Measurements from ENCODE around the gene ADGRV1. TPM values are rescaled to one million over a fixed set of nuclear protein-coding genes. Genes with fewer than 3 reads are reported as not detected.

Gene ADGRV1
- total RNA-seq, 2 donors from 2014 or later = 0.44 to 0.52 TPM

DNA sequence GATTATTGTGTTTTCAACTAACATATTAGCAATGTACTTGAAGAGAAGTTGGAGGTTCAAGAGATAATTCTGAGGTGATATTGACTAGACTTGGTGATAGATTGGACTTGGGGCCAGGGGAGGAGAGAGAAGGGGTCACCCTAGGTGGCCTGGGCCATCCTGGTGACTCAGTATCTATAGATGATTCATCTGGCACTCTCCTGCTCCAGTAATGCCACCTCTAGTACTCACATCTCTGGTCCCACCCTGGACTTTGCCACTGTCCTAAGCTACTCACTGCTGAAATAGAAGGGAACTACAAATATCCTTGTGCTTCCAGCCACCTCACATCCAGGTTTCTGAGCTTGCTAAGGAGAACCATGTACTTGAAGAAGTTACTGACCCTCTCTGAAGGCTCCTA is 574.6 kb downstream of the ADGRV1 start:
- Mint-ChIP-seq H3K27me3 (peaks cover 18% of the 10 kb centered on the region), H3K4me1 (no peaks in the 10 kb centered on the region), H3K36me3 (ENCODE audit: low read depth) (peaks cover 5% of the 10 kb centered on the region), H3K27ac (no peak overlapping the region), H3K4me3 (no peak overlapping the region)
- ATAC-seq = no peak
- H3K9me3 ChIP-seq (ENCODE audit: control insufficient read depth, low read length, poor library complexity, severe bottlenecking) = no peaks in the 10 kb centered on the region
- DNase-seq = no peak

DNA sequence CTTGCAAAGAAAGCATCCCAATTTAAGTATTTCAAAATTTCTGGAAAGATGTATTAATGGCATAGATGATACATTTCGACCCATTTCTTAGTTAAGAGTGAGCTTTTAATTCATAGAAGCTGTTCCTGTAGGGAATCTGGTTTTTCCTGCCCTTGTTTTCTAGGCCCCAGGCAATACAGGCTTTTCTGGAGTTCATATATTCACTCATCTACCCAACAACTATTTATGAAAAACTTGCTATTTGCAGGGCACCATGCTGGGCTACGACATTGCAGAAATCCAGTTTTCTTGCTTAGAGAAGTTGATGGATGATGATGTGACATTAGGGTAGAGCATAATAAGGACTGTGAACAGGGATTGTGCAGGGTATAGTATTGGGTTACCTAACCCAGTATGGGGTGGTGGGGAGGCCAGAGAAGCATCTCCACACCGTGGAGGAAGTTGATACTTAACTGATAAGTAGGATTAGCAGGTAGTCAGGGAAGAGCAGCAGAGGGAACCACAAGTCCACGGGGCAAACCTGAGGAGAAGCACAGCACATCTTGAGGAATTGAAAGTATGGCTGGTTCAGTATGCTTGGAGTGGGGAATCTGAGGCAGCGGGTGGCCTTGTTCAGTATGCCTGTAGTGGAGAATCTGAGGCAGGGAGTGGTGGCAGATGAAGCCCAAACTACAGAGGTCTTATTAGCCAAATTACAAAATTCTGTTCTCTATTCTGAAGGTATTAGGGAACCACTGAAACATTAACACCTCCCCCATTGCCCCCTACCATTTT is 577.1 kb downstream of the ADGRV1 start:
- Mint-ChIP-seq H3K4me1 (no peaks in the 10 kb centered on the region), H3K27me3 (peaks cover 25% of the 10 kb centered on the region), H3K27ac (no peak overlapping the region), H3K4me3 (no peak overlapping the region), H3K36me3 (ENCODE audit: low read depth) (peaks cover 5% of the 10 kb centered on the region)
- DNase-seq (no peak), ATAC-seq (no peak)
- H3K9me3 ChIP-seq (ENCODE audit: control insufficient read depth, low read length, poor library complexity, severe bottlenecking) = no peaks in the 10 kb centered on the region

DNA sequence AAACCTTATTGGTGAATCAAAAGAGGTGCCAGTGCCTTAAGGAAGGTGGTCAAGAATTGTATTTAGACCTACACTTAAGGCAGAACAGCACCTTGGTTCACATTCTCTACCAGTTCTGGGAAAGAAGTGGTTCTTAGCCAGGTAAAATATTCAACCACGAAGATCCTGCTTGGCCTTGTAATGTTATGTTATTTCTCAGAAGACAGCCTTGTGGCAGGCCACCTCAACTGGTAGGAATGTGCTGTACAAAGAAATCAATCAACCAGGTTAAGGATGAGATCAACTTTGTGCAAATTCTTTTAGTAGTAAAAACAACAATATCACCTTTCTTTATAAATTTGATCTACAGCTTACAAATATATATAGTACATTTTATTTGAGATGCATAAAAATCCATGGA is 577.7 kb downstream of the ADGRV1 start:
- H3K27ac Mint-ChIP-seq = no peak overlapping the region
- no peak overlapping the region for H3K4me3 Mint-ChIP-seq
- ATAC-seq = no peak
- H3K4me1 Mint-ChIP-seq = no peaks in the 10 kb centered on the region
- H3K9me3 ChIP-seq (ENCODE audit: control insufficient read depth, low read length, poor library complexity, severe bottlenecking) = no peaks in the 10 kb centered on the region
- peaks cover 5% of the 10 kb centered on the region for H3K36me3 Mint-ChIP-seq (ENCODE audit: low read depth)
- H3K27me3 Mint-ChIP-seq = peaks cover 25% of the 10 kb centered on the region
- DNase-seq = no peak

DNA sequence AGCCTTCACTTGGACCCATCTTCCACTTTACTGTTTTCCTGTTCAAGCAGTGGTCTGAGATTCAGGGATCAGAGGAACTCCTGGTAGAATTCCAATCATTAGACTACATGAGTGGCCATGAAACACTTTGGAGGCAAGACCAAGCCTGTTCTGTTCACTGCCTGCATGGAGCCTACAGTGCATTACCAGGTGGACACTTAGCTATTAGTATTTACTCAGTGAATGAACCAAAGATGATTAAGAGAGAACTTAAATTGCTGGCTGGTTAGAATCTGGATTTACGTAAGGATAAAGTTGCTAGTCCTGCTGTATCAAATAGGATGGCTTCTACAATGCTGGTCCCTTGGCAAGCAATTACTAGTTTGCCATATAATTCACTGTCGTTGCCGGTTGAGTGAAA is 579.0 kb downstream of the ADGRV1 start:
- H3K4me1 Mint-ChIP-seq = no peaks in the 10 kb centered on the region

DNA sequence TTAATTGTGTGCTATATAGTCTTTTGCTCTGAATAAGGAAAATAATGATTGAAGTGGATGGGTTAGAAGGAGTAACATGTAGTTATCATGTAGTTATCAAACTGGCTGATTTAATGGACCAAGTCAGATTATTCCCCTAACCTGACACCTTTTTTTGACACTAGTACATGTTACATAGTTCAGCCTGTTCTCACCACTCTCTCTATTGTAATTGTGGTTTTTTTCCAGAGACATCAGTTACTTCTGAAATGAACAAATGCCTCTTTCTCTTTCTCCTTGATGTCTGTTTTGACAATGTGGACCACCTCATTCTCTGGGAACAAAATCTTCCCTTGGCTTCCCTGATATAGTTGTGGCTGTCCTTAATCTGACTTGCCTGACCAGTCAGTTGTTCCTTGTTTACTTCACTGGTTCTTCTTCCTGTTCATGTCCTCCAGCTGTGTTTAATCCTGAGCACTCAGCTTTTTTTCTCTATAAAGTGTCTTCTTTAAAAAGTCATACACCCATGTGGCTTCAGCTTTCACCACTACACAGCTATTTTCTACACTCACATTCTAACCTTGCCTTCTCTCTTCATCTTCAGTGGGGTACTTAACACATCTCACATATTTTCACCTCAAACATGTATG is 581.1 kb downstream of the ADGRV1 start:
- Mint-ChIP-seq H3K27me3 (peaks cover 15% of the 10 kb centered on the region), H3K27ac (no peak overlapping the region), H3K36me3 (ENCODE audit: low read depth) (no peaks in the 10 kb centered on the region), H3K4me1 (no peaks in the 10 kb centered on the region), H3K4me3 (no peak overlapping the region)
- no peak for ATAC-seq
- no peaks in the 10 kb centered on the region for H3K9me3 ChIP-seq (ENCODE audit: control insufficient read depth, low read length, poor library complexity, severe bottlenecking)
- no peak for DNase-seq

More for the DNA sequence above, 579.0 kb downstream of the ADGRV1 start:
- Mint-ChIP-seq H3K4me3 (no peak overlapping the region), H3K36me3 (ENCODE audit: low read depth) (peaks cover 1% of the 10 kb centered on the region), H3K27me3 (peaks cover 21% of the 10 kb centered on the region), H3K27ac (no peak overlapping the region)
- DNase-seq (no peak), ATAC-seq (no peak)
- no peaks in the 10 kb centered on the region for H3K9me3 ChIP-seq (ENCODE audit: control insufficient read depth, low read length, poor library complexity, severe bottlenecking)

DNA sequence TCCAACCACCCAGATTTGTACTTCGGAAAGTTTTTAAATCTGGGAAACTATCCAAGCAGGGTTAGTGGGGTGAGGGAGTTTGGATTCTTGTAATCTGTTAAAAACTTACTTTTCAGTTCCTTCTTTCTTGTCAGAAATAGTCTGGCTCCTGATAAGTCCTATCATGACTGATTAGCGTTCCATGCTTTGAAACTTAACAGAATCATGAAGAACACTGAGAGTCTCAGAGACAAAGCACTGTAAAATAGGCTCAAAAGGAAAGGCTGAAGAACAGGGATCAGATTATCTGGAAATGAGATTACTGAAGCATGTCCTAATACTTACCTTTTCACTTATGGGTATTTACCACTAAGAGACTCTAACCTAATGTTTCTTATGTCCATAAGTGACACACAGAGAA is 582.1 kb downstream of the ADGRV1 start:
- H3K9me3 ChIP-seq (ENCODE audit: control insufficient read depth, low read length, poor library complexity, severe bottlenecking) = no peaks in the 10 kb centered on the region
- Mint-ChIP-seq H3K4me3 (no peak overlapping the region), H3K36me3 (ENCODE audit: low read depth) (no peaks in the 10 kb centered on the region), H3K27ac (no peak overlapping the region), H3K27me3 (peaks cover 11% of the 10 kb centered on the region), H3K4me1 (no peaks in the 10 kb centered on the region)
- ATAC-seq (no peak), DNase-seq (no peak)

DNA sequence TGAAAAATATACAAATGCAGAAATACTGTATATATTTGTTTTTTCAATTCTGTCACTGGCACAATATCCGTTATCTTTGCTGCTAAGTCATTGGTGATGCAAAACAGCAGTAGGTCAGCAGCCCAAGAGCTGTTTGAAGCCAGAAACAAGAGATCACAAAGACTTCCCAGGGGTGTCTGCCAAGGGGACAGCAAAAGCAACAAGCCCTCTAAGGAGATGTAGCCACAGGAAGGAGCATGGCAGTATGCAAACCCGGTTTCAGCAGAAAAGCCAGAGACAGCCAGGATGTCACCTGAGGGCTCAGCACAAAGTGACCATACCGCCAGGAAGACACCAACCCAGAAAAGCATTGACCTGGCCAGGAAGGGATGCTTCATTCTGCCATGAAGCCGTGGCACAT is 583.0 kb downstream of the ADGRV1 start:
- no peak for ATAC-seq
- no peak overlapping the region for H3K4me3 Mint-ChIP-seq
- no peak overlapping the region for H3K27ac Mint-ChIP-seq
- DNase-seq = no peak
- H3K9me3 ChIP-seq (ENCODE audit: control insufficient read depth, low read length, poor library complexity, severe bottlenecking) = no peaks in the 10 kb centered on the region
- no peaks in the 10 kb centered on the region for H3K36me3 Mint-ChIP-seq (ENCODE audit: low read depth)
- no peaks in the 10 kb centered on the region for H3K4me1 Mint-ChIP-seq
- peaks cover 8% of the 10 kb centered on the region for H3K27me3 Mint-ChIP-seq

DNA sequence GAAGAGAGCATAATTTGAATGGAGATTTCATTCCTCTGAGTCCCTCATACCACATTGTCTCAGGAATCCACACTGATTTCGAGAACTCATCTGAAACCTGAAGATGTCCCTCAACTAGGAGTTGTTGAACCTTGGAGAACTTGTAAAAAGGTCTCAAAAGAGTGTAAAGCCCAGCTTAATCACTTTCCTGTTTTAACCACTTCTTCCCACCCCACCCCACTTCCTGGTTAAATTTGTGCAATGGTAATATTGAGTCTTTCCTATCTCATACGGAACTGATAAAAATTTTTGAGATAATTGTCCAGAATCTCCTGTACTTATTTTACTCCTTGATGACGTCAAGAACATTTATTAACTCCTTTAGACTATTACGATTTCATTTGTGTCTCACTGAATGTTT is 583.8 kb downstream of the ADGRV1 start:
- Mint-ChIP-seq H3K27me3 (peaks cover 8% of the 10 kb centered on the region), H3K4me1 (no peaks in the 10 kb centered on the region), H3K27ac (no peak overlapping the region), H3K4me3 (no peak overlapping the region), H3K36me3 (ENCODE audit: low read depth) (no peaks in the 10 kb centered on the region)
- no peak for ATAC-seq
- no peaks in the 10 kb centered on the region for H3K9me3 ChIP-seq (ENCODE audit: control insufficient read depth, low read length, poor library complexity, severe bottlenecking)
- no peak for DNase-seq

DNA sequence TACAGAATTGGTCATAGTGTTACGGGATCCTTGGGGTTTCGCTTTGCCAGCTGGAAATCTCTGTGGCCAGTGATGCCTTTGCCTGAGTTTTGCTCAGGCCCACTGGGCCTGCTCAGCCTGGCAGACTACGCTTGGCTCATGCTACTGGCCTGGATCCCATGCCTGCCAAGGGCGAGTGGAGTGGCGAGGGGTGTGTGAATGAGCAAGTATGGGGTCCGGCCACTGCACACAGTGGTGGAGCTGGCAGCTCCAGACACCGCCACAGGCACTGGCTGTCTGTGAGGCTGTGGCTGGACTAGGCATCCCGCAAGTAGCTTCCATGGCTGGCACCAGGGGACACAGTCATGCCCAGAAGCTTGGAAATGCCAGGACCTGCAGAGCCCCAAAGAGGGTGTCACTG is 584.2 kb downstream of the ADGRV1 start:
- H3K27me3 Mint-ChIP-seq = peaks cover 8% of the 10 kb centered on the region
- DNase-seq (no peak), ATAC-seq (no peak)
- no peaks in the 10 kb centered on the region for H3K4me1 Mint-ChIP-seq
- peaks cover 2% of the 10 kb centered on the region for H3K36me3 Mint-ChIP-seq (ENCODE audit: low read depth)
- no peak overlapping the region for H3K4me3 Mint-ChIP-seq
- no peaks in the 10 kb centered on the region for H3K9me3 ChIP-seq (ENCODE audit: control insufficient read depth, low read length, poor library complexity, severe bottlenecking)
- H3K27ac Mint-ChIP-seq = no peak overlapping the region

DNA sequence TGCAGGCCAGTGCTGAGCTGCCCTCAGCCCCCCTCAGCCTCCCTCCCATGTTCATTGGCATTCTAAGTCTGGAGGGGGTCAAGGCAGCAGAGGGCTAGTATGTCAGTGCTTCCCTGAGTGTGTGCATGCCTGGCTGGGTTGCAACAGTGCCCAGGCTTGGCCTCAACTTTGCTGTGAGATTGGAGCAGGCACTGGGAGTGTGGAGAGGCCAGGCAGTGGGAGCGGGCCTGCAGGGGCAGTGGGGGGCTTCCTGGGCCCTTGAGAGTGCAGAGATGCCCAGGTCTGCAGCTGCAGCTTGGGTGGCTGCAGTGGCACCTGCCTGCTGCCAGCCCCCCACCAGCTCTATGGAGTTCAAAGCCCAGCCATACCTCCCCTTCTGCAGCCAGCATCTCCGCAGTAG is 585.2 kb downstream of the ADGRV1 start:
- peaks cover 2% of the 10 kb centered on the region for H3K36me3 Mint-ChIP-seq (ENCODE audit: low read depth)
- no peak overlapping the region for H3K27ac Mint-ChIP-seq
- H3K27me3 Mint-ChIP-seq = peaks cover 10% of the 10 kb centered on the region
- no peaks in the 10 kb centered on the region for H3K9me3 ChIP-seq (ENCODE audit: control insufficient read depth, low read length, poor library complexity, severe bottlenecking)
- no peak overlapping the region for H3K4me3 Mint-ChIP-seq
- DNase-seq (no peak), ATAC-seq (no peak)
- no peaks in the 10 kb centered on the region for H3K4me1 Mint-ChIP-seq

DNA sequence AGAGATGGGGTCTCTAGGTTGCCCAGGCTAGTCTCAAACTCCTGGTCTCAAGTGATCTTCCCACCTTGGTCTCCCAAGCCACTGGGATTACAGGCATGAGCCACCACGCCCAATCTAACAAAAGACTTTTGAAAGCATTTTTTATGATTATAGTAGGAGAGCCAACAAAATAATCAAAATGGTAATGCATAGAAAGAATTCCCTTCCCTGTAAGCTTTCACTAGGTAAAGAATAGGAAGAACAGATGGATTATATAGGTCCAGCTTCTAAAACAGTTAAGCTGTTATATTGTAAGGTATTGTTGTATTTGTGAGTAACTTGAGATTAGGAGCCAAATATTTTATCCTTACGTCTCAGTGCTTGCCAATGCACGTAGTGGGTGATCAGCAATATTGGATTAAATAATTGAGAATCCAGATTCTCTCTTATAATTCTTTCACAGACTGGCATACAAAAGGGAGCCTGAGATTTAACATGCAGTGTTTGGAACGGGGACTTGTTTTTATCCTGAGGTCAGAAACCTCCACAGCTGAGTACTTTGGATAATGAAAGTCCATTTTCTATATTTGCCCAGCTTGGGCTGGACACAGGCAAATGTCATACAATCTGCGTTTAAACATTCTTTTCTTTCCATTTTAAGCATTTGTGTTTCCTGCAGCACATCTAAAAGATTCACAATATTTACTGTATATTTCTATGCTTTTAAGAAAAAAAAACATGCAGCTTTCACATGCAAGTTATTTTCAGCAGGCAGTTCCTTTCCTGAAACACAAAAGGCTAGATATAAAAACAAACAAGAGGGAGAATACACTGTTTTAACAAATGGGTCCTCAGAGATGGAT is 586.1 kb downstream of the ADGRV1 start:
- no peak for DNase-seq
- no peaks in the 10 kb centered on the region for H3K4me1 Mint-ChIP-seq
- no peak overlapping the region for H3K4me3 Mint-ChIP-seq
- ATAC-seq = no peak
- no peak overlapping the region for H3K27ac Mint-ChIP-seq
- no peaks in the 10 kb centered on the region for H3K9me3 ChIP-seq (ENCODE audit: control insufficient read depth, low read length, poor library complexity, severe bottlenecking)
- H3K36me3 Mint-ChIP-seq (ENCODE audit: low read depth) = peaks cover 2% of the 10 kb centered on the region
- H3K27me3 Mint-ChIP-seq = peaks cover 10% of the 10 kb centered on the region

DNA sequence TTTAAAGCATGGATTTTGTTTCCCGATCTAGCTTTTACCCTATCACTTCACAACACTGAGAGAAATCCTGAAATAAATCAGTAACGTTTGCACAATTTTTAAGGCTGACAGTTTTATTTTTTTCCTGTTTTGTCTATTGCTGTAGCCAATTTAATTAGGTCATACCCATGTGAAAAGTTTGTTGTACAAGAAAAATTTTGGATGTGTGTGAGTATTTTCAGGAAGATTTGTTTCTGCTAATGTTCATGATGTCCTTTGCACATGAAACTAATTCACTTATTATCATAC is 586.7 kb downstream of the ADGRV1 start:
- no peaks in the 10 kb centered on the region for H3K4me1 Mint-ChIP-seq
- ATAC-seq = no peak
- no peak for DNase-seq
- peaks cover 7% of the 10 kb centered on the region for H3K27me3 Mint-ChIP-seq
- H3K27ac Mint-ChIP-seq = no peak overlapping the region
- no peaks in the 10 kb centered on the region for H3K9me3 ChIP-seq (ENCODE audit: control insufficient read depth, low read length, poor library complexity, severe bottlenecking)
- H3K36me3 Mint-ChIP-seq (ENCODE audit: low read depth) = peaks cover 2% of the 10 kb centered on the region
- no peak overlapping the region for H3K4me3 Mint-ChIP-seq

DNA sequence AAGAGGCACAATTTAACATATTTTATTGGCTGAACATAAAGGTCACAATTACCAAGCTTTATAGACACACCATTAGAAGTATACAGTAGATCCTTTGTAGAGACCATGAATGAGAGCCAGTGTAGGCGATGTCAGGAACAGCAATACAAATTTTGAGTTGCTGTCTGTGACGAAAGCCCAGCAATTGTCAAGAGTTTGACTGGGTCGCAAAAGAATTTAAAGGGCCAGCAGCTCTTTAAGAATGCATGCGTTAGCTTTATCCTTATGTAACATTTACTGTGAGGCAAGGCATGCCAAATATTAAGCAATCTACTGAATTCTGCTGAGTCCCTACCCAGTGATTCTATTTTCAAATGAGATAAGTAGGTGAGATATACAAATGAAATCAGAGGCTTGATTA is 587.6 kb downstream of the ADGRV1 start:
- Mint-ChIP-seq H3K4me1 (no peaks in the 10 kb centered on the region), H3K27me3 (peaks cover 14% of the 10 kb centered on the region), H3K4me3 (no peak overlapping the region), H3K36me3 (ENCODE audit: low read depth) (peaks cover 2% of the 10 kb centered on the region), H3K27ac (no peak overlapping the region)
- DNase-seq (no peak), ATAC-seq (no peak)
- no peaks in the 10 kb centered on the region for H3K9me3 ChIP-seq (ENCODE audit: control insufficient read depth, low read length, poor library complexity, severe bottlenecking)

Measured in T-helper 17 cell (primary cell).